Measurements from ENCODE around the gene WFDC11. TPM values are rescaled to one million over a fixed set of nuclear protein-coding genes. Genes with fewer than 3 reads are reported as not detected.
"Not testable (repeated sequence)": the region's sequence is repeated elsewhere in the genome, so short reads cannot be mapped to it uniquely, and the experiment has no call there.

Gene WFDC11
- total RNA-seq, 2 donors from 2014 or later, result not detected

- Mint-ChIP-seq H3K9me3 (peaks cover 0 to 2% of the 10 kb centered on the region in 2 donors), H3K36me3 (ENCODE audit: insufficient read depth in 2 of 2) (no peaks in the 10 kb centered on the region), H3K27ac (no peak overlapping the region), H3K27me3 (ENCODE audit: low read depth) (peaks cover 6% of the 10 kb centered on the region), H3K4me1 (ENCODE audit: low read depth) (no peaks in the 10 kb centered on the region), H3K4me3 (no peak overlapping the region)
- no peak for DNase-seq
- ATAC-seq (replicated peaks in 1 of 2), result no peak
Measured at GRCh38 chr20:45647441-45648050, 22.5 kb downstream of the WFDC11 start.

GRCh38 chr20:45646875-45647274 lies 23.2 kb downstream of the WFDC11 start:
- no peak overlapping the region for H3K27ac Mint-ChIP-seq
- ATAC-seq (replicated peaks in 1 of 2), result no peak
- H3K27me3 Mint-ChIP-seq (ENCODE audit: low read depth), result no peaks in the 10 kb centered on the region

GRCh38 chr20:45645869-45646268 lies 24.2 kb downstream of the WFDC11 start:
- H3K27ac Mint-ChIP-seq; H3K27me3 Mint-ChIP-seq (ENCODE audit: low read depth); H3K36me3 Mint-ChIP-seq (ENCODE audit: insufficient read depth in 2 of 2); H3K9me3 Mint-ChIP-seq; H3K4me3 Mint-ChIP-seq; DNase-seq; ATAC-seq (replicated peaks in 1 of 2); H3K4me1 Mint-ChIP-seq (ENCODE audit: low read depth): not testable (repeated sequence)

More at GRCh38 chr20:45646875-45647274, 23.2 kb downstream of the WFDC11 start:
- Mint-ChIP-seq H3K9me3 (no peaks in the 10 kb centered on the region), H3K4me3 (no peak overlapping the region), H3K36me3 (ENCODE audit: insufficient read depth in 2 of 2) (no peaks in the 10 kb centered on the region), H3K4me1 (ENCODE audit: low read depth) (no peaks in the 10 kb centered on the region)
- DNase-seq, result no peak

GRCh38 chr20:45641076-45641475 lies 29.0 kb downstream of the WFDC11 start:
- H3K36me3 Mint-ChIP-seq (ENCODE audit: insufficient read depth in 2 of 2); H3K9me3 Mint-ChIP-seq; H3K4me1 Mint-ChIP-seq (ENCODE audit: low read depth); H3K27ac Mint-ChIP-seq; H3K4me3 Mint-ChIP-seq; DNase-seq; ATAC-seq (replicated peaks in 1 of 2); H3K27me3 Mint-ChIP-seq (ENCODE audit: low read depth): not testable (repeated sequence)

DNA sequence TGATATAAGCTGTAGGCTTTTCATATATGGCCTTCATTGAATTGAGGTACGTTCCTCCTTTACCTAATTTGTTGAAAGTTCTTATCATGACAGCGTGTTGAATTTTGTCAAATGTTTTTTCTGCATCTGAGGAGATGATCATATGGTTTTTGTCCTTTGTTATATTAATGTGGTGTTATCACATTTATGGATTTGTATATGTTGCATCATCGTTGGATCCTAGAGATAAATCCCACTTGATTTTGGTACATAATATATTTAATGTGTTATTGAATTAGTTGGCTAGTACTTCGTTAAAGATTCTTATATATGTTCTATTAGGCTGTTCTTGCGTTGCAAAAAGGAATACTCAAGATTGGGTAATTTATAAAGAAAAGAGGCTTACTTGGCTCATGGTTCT lies 30.4 kb downstream of the WFDC11 start:
- peaks cover 10% of the 10 kb centered on the region for H3K27me3 Mint-ChIP-seq (ENCODE audit: low read depth)
- DNase-seq (no peak), ATAC-seq (replicated peaks in 1 of 2) (no peak)
- no peaks in the 10 kb centered on the region for H3K4me1 Mint-ChIP-seq (ENCODE audit: low read depth)
- no peak overlapping the region for H3K27ac Mint-ChIP-seq
- H3K36me3 Mint-ChIP-seq (ENCODE audit: insufficient read depth in 2 of 2), result no peaks in the 10 kb centered on the region
- H3K9me3 Mint-ChIP-seq, result no peaks in the 10 kb centered on the region
- no peak overlapping the region for H3K4me3 Mint-ChIP-seq

- no peaks in the 10 kb centered on the region for H3K4me1 Mint-ChIP-seq (ENCODE audit: low read depth)
- no peak for ATAC-seq (replicated peaks in 1 of 2)
- DNase-seq, result no peak
- no peaks in the 10 kb centered on the region for H3K9me3 Mint-ChIP-seq
- H3K36me3 Mint-ChIP-seq (ENCODE audit: insufficient read depth in 2 of 2), result no peaks in the 10 kb centered on the region
- H3K27me3 Mint-ChIP-seq (ENCODE audit: low read depth), result peaks cover 26% of the 10 kb centered on the region
- H3K27ac Mint-ChIP-seq, result no peak overlapping the region
- no peak overlapping the region for H3K4me3 Mint-ChIP-seq
Measured at GRCh38 chr20:45636513-45636912, 33.5 kb downstream of the WFDC11 start.

DNA sequence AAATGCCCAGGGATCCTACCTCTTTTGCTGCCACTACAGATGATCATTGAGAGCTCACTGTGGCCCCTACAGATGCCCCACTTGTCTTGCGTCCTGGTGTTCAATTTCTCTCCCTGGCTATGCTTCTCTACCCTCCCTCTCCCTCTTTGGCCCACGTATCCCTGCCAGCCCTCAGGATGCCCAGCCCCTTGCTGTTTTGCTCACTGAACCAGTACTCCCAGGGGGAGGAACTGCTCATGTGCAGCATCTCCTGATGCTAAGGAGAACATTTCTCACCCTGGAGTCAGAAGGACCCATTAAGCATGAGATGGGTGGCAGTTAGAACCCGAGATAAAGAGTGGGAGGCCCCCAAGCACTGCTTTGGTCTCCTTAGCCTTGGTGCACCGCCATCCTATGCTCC lies 38.9 kb downstream of the WFDC11 start, which contains the start of gene WFDC9:
TSS of gene WFDC9 (minus strand) at position 101 of the 400 bp plus-strand sequence. CDS start 21,103 bp downstream, outside the sequence.
- Mint-ChIP-seq H3K4me3 (no peak within 1 kb of the TSS), H3K36me3 (ENCODE audit: insufficient read depth in 2 of 2) (no peaks in the 10 kb centered on the region)
- ATAC-seq (replicated peaks in 1 of 2), result no peak

DNA sequence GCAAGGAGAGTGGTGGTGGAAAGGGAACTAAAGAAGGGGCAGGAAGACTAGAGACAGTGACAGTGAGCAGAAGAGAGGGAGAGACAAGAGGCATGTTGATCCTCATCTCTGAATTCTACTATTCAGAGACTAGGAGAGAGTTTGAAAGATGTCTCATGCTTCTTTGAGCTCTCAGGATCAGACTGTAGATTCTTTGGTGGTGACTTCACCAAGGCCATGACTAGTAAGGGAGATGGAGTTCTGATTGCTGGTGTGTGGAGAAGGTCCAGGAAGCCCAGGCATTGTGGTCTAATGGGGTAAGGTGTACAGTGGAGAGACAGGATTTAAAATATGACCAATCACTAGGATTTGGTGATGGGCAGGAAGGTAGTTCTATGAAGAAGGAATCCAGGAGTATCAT lies 39.7 kb downstream of the WFDC11 start:
- H3K27me3 Mint-ChIP-seq (ENCODE audit: low read depth), result peaks cover 51% of the 10 kb centered on the region
- H3K36me3 Mint-ChIP-seq (ENCODE audit: insufficient read depth in 2 of 2), result no peaks in the 10 kb centered on the region
- H3K4me1 Mint-ChIP-seq (ENCODE audit: low read depth), result peaks cover 5% of the 10 kb centered on the region
- DNase-seq (no peak), ATAC-seq (replicated peaks in 1 of 2) (no peak)
- no peak overlapping the region for H3K27ac Mint-ChIP-seq
- H3K4me3 Mint-ChIP-seq, result no peak overlapping the region
- H3K9me3 Mint-ChIP-seq, result peaks cover 0 to 1% of the 10 kb centered on the region in 2 donors

More for the DNA sequence above, 38.9 kb downstream of the WFDC11 start, which contains the start of gene WFDC9:
- no peak within 1 kb of the TSS for H3K27ac Mint-ChIP-seq
- H3K9me3 Mint-ChIP-seq, result no peaks in the 10 kb centered on the region
- H3K27me3 Mint-ChIP-seq (ENCODE audit: low read depth), result peaks cover 48% of the 10 kb centered on the region
- no peak for DNase-seq
- H3K4me1 Mint-ChIP-seq (ENCODE audit: low read depth), result peaks cover 5% of the 10 kb centered on the region

DNA sequence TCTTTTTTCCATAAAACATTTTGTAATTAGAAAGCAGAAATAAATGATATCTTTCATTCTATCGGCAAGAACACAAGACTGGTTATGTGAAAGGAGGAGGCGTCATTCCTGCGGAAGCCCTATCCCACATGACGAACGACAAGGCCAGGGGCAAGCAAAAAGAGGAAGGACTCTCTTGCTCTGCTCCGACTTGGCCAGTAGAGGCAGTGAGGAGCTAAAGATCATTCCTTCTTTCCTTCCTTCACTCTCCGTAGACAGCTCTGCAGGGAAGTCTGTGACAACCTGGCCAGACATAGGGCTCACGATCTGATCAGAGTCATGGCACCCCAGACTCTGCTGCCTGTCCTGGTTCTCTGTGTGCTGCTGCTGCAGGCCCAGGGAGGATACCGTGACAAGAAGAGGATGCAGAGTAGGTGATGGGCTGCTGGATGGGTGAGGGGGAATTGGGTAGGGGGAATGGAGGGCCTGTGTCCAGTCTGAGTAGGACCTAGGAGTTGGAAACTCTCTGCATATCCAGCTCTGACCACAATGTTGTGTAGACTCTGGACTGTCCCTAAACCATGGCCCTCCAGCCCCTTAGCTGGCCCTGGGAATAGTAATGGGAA lies 40.4 kb downstream of the WFDC11 start, which contains the start of gene WFDC10A:
TSS of gene WFDC10A (plus strand) at position 244 of the 605 bp plus-strand sequence. CDS start at position 319, 75 bp downstream.
- Mint-ChIP-seq H3K4me1 (ENCODE audit: low read depth) (peaks cover 5% of the 10 kb centered on the region), H3K27me3 (ENCODE audit: low read depth) (peaks cover 59% of the 10 kb centered on the region), H3K36me3 (ENCODE audit: insufficient read depth in 2 of 2) (no peaks in the 10 kb centered on the region), H3K4me3 (no peak within 1 kb of the TSS), H3K27ac (no peak within 1 kb of the TSS), H3K9me3 (peaks cover 0 to 1% of the 10 kb centered on the region in 2 donors)
- ATAC-seq (replicated peaks in 1 of 2) (peak; percentile 50), DNase-seq (peak; percentile 12 to 16)

GRCh38 chr20:45626540-45626939 lies 43.5 kb downstream of the WFDC11 start:
- peaks cover 0 to 1% of the 10 kb centered on the region in 2 donors for H3K9me3 Mint-ChIP-seq
- DNase-seq (no peak), ATAC-seq (replicated peaks in 1 of 2) (no peak)
- H3K27ac Mint-ChIP-seq, result no peak overlapping the region
- H3K4me1 Mint-ChIP-seq (ENCODE audit: low read depth), result peaks cover 5% of the 10 kb centered on the region
- H3K27me3 Mint-ChIP-seq (ENCODE audit: low read depth), result peaks cover 62% of the 10 kb centered on the region
- H3K36me3 Mint-ChIP-seq (ENCODE audit: insufficient read depth in 2 of 2), result no peaks in the 10 kb centered on the region
- no peak overlapping the region for H3K4me3 Mint-ChIP-seq

- no peaks in the 10 kb centered on the region for H3K4me1 Mint-ChIP-seq (ENCODE audit: low read depth)
- DNase-seq, result no peak
Measured at GRCh38 chr20:45621593-45621992, 48.4 kb downstream of the WFDC11 start.

GRCh38 chr20:45617591-45617990 lies 52.4 kb downstream of the WFDC11 start:
- DNase-seq, result no peak

More at GRCh38 chr20:45621593-45621992, 48.4 kb downstream of the WFDC11 start:
- no peaks in the 10 kb centered on the region for H3K36me3 Mint-ChIP-seq (ENCODE audit: insufficient read depth in 2 of 2)
- peaks cover 0 to 1% of the 10 kb centered on the region in 2 donors for H3K9me3 Mint-ChIP-seq
- H3K4me3 Mint-ChIP-seq, result no peak overlapping the region
- H3K27me3 Mint-ChIP-seq (ENCODE audit: low read depth), result peaks cover 34% of the 10 kb centered on the region
- H3K27ac Mint-ChIP-seq, result no peak overlapping the region
- no peak for ATAC-seq (replicated peaks in 1 of 2)

DNA sequence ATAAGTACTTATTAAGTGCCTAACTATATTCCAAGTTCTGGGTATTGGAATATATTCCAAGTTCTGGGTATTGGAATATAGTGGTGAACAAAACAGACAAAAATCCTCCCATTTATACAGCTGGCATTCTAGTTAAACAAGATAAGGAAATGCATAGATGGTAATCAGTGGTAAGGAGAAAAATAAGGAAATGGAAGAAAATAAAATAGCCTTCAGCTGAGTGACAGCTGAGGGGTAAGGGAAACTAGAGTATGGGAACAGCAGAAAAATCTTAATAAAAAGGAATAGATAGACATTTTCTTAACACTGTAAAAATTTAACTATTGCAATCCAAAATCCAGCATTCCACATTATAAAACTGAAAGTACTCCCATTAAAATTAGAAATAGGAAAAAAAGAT lies 57.7 kb downstream of the WFDC11 start:
- no peak overlapping the region for H3K4me3 Mint-ChIP-seq
- no peak overlapping the region for H3K27ac Mint-ChIP-seq
- peaks cover 22% of the 10 kb centered on the region for H3K4me1 Mint-ChIP-seq (ENCODE audit: low read depth)
- H3K27me3 Mint-ChIP-seq (ENCODE audit: low read depth), result peaks cover 46% of the 10 kb centered on the region
- DNase-seq (no peak), ATAC-seq (replicated peaks in 1 of 2) (no peak)
- H3K36me3 Mint-ChIP-seq (ENCODE audit: insufficient read depth in 2 of 2), result peaks cover 2 to 9% of the 10 kb centered on the region in 2 donors
- peaks cover 2% of the 10 kb centered on the region in 2 donors for H3K9me3 Mint-ChIP-seq

More at GRCh38 chr20:45617591-45617990, 52.4 kb downstream of the WFDC11 start:
- ATAC-seq (replicated peaks in 1 of 2), result no peak
- H3K36me3 Mint-ChIP-seq (ENCODE audit: insufficient read depth in 2 of 2), result no peaks in the 10 kb centered on the region
- peaks cover 27% of the 10 kb centered on the region for H3K27me3 Mint-ChIP-seq (ENCODE audit: low read depth)
- H3K9me3 Mint-ChIP-seq, result no peaks in the 10 kb centered on the region
- no peak overlapping the region for H3K27ac Mint-ChIP-seq
- H3K4me3 Mint-ChIP-seq, result no peak overlapping the region
- H3K4me1 Mint-ChIP-seq (ENCODE audit: low read depth), result no peaks in the 10 kb centered on the region

Data from activated T-cell treated with anti-CD3 and anti-CD28 coated beads, Interleukin-2, amount 50 U/mL, for 72 hours (primary cell).